Placental epithelial cell (primary cell): Measurements from ENCODE around the gene KCTD5. TPM values are rescaled to one million over a fixed set of nuclear protein-coding genes. Genes with fewer than 3 reads are reported as not detected.

Experiments
- total RNA-seq: library from RNA; depleted of rRNA; stranded (reverse); fragments of >200 nt; gene quantifications from 2 replicates; pipeline ENCODE4 v1.2.3, GENCODE V29; 2012

Gene KCTD5
- total RNA-seq = 14.9 and 24.2 TPM in 2 replicates

GRCh38 chr16:2682209-2683021 lies at the start of gene KCTD5:
TSS of gene KCTD5 (plus strand) at chr16:2682523. CDS start at chr16:2682549, 26 bp downstream.

GRCh38 chr16:2720064-2720457 lies 37.7 kb downstream of the KCTD5 start, which contains the start of gene PRSS27:
TSS of gene PRSS27 (minus strand) at chr16:2720224. CDS start at chr16:2720160, 64 bp downstream.

GRCh38 chr16:2752035-2752849 lies 69.9 kb downstream of the KCTD5 start, which contains the start of gene SRRM2:
TSS of gene SRRM2 (plus strand) at chr16:2752638. CDS start at chr16:2756365, 3,727 bp downstream.

Other genes with a start within 250 kb of the KCTD5 start
- 3.9 and 8.7 TPM in 2 replicates for gene TEDC2, start 222.4 kb upstream of the KCTD5 start, total RNA-seq
- gene NTN3, start 211.2 kb upstream of the KCTD5 start, total RNA-seq = 0.11 and 1.6 TPM in 2 replicates
- 6.3 and 8.8 TPM in 2 replicates for gene TBC1D24, start 207.4 kb upstream of the KCTD5 start, total RNA-seq
- gene ATP6V0C, start 168.6 kb upstream of the KCTD5 start, total RNA-seq = 16.9 and 50.8 TPM in 2 replicates
- 37.3 and 54.2 TPM in 2 replicates for gene AMDHD2, start 162.2 kb upstream of the KCTD5 start, total RNA-seq
- 0.33 and 0.79 TPM in 2 replicates for gene CEMP1, start 151.1 kb upstream of the KCTD5 start, total RNA-seq
- gene PDPK1, start 144.5 kb upstream of the KCTD5 start, total RNA-seq = 32.2 and 34.6 TPM in 2 replicates
- gene PRSS27, start 37.7 kb downstream of the KCTD5 start, total RNA-seq = 1.6 TPM in 2 replicates
- gene SRRM2, start 70.1 kb downstream of the KCTD5 start, total RNA-seq = 58.1 and 106 TPM in 2 replicates
- gene ELOB, start 94.8 kb downstream of the KCTD5 start, total RNA-seq = 216 and 341 TPM in 2 replicates
- not detected in 2 replicates for gene PRSS33, start 105.0 kb downstream of the KCTD5 start, total RNA-seq
- gene PRSS41, start 115.9 kb downstream of the KCTD5 start, total RNA-seq = not detected in 2 replicates
- gene PRSS21, start 134.7 kb downstream of the KCTD5 start, total RNA-seq = not detected in 2 replicates
- gene ZG16B, start 147.8 kb downstream of the KCTD5 start, total RNA-seq = not detected in 2 replicates
- gene PRSS22, start 175.6 kb downstream of the KCTD5 start, total RNA-seq = 3.9 and 4.7 TPM in 2 replicates
- 42.8 and 48.8 TPM in 2 replicates for gene FLYWCH2, start 200.7 kb downstream of the KCTD5 start, total RNA-seq
- gene FLYWCH1, start 229.4 kb downstream of the KCTD5 start, total RNA-seq = 18.1 and 19.8 TPM in 2 replicates